ENCODE results near the gene SPRR4. TPM values are rescaled to one million over a fixed set of nuclear protein-coding genes. Genes with fewer than 3 reads are reported as not detected.
"Not testable (repeated sequence)": the region's sequence is repeated elsewhere in the genome, so short reads cannot be mapped to it uniquely, and the experiment has no call there.

SPRR4 gene
- total RNA-seq, 2 donors from 2014 or later: not detected

- intact Hi-C loops (cut with DNase I): no loop called here
- DNase-seq (ENCODE audit: low spot score): no peak
Measured at GRCh38 chr1:152999818-153000217, 29.4 kb downstream of the SPRR4 start.

GRCh38 chr1:153000294-153000693, 29.8 kb downstream of the SPRR4 start:
- peak; percentile 29 for DNase-seq (ENCODE audit: low spot score)
- intact Hi-C loops (cut with DNase I): no loop called here

- DNase-seq (ENCODE audit: low spot score): no peak
- intact Hi-C loops (cut with DNase I): no loop called here
Measured at GRCh38 chr1:153001382-153001781, 30.9 kb downstream of the SPRR4 start, which contains the start of gene SPRR3. Gene SPRR3, plus strand, starts transcription at chr1:153001749. Its CDS starts 1,272 bp downstream, at chr1:153003021.

DNA sequence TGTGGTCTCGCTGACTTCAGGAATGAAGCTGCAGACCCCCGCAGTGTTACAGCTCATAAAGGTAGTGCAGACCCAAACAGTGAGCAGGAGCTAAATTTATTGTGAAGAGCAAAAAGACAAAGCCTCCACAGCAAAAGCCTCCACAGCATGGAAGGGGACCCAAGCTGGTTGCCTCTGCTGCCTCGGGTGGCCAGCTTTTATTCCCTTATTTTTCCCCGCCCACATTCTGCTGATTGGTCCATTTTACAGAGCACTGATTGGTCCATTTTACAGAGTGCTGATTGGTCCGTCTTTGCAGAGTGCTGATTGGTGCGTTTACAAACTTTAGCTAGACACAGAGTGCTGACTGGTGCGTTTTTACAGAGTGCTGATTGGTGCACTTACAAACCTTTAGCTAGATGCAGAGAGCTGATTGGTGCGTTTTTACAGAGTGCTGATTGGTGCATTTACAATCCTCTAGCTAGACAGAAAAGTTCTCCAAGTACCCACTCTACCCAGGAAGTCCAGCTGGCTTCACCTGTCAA, 40.8 kb downstream of the SPRR4 start:
- DNase-seq (ENCODE audit: low spot score); intact Hi-C loops (cut with DNase I): not testable (repeated sequence)

- DNase-seq (ENCODE audit: low spot score); intact Hi-C loops (cut with DNase I): not testable (repeated sequence)
Measured at GRCh38 chr1:153021829-153022228, 51.4 kb downstream of the SPRR4 start.

Other genes starting within 250 kb of the SPRR4 start
- not detected for gene KPRP, start 212.6 kb upstream of the SPRR4 start, total RNA-seq
- gene LCE1F, start 195.5 kb upstream of the SPRR4 start, total RNA-seq: not detected
- not detected for gene LCE1E, start 184.4 kb upstream of the SPRR4 start, total RNA-seq
- gene LCE1D, start 173.9 kb upstream of the SPRR4 start, total RNA-seq: not detected
- not detected for gene LCE1C, start 164.0 kb upstream of the SPRR4 start, total RNA-seq
- gene LCE1B, start 158.7 kb upstream of the SPRR4 start, total RNA-seq: not detected
- gene LCE1A, start 143.2 kb upstream of the SPRR4 start, total RNA-seq: not detected
- gene LCE6A, start 127.8 kb upstream of the SPRR4 start, total RNA-seq: not detected
- gene LCE7A, start 110.7 kb upstream of the SPRR4 start, total RNA-seq: not detected
- not detected for gene SMCP, start 92.3 kb upstream of the SPRR4 start, total RNA-seq
- not detected for gene IVL, start 62.1 kb upstream of the SPRR4 start, total RNA-seq
- not detected for gene SPRR5, start 23.4 kb upstream of the SPRR4 start, total RNA-seq
- not detected for gene SPRR1A, start 13.4 kb downstream of the SPRR4 start, total RNA-seq
- not detected for gene SPRR3, start 31.1 kb downstream of the SPRR4 start, total RNA-seq
- gene SPRR1B, start 60.6 kb downstream of the SPRR4 start, total RNA-seq: not detected
- not detected for gene SPRR2D, start 70.5 kb downstream of the SPRR4 start, total RNA-seq
- gene SPRR2A, start 86.9 kb downstream of the SPRR4 start, total RNA-seq: not detected
- gene SPRR2B, start 101.0 kb downstream of the SPRR4 start, total RNA-seq: not detected
- gene SPRR2E, start 123.9 kb downstream of the SPRR4 start, total RNA-seq: not detected
- gene SPRR2F, start 142.9 kb downstream of the SPRR4 start, total RNA-seq: 1 to 10 TPM in 1 of 2 donors, not detected in 1; 1.9 TPM
- not detected for gene SPRR2G, start 180.2 kb downstream of the SPRR4 start, total RNA-seq
- gene LELP1, start 232.8 kb downstream of the SPRR4 start, total RNA-seq: not detected
- gene PRR9, start 246.9 kb downstream of the SPRR4 start, total RNA-seq: not detected

Data from posterior vena cava (tissue), 2 donors.